ENCODE data around the gene SLC30A2. TPM values are rescaled to one million over a fixed set of nuclear protein-coding genes. Genes with fewer than 3 reads are reported as not detected.

SLC30A2 gene
- polyA plus RNA-seq, 3 donors: not detected

DNA sequence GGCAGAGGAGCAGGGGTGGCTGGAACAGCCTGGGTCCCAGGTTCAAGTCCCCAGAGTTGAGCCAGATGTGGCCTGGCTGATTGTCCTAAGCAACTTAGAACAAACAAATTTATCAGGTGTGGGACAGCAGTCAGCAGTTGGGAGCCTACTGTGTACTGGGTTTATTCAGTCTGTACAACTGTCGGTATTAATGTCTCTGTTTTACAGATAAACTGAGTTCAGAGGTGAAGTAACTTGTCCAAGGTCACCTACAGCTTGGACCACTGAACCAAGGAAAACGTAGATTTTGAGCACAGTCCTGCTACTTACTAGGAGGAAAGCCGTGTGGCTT, 36.1 kb upstream of the SLC30A2 start:
- 100% methylated on average over 1 of the region's 3 CpGs for WGBS (ENCODE audit: insufficient coverage)
- Histone ChIP-seq H3K79me2 (ENCODE audit: insufficient read depth, low read length) (no peaks in the 10 kb centered on the region), H3K9me3 (replicated peaks in 1 of 2; ENCODE audit: control insufficient read depth in 1 of 2, insufficient read depth in 1 of 2, low read length in 2 of 2) (no peaks in the 10 kb centered on the region), H3K36me3 (replicated peaks in 1 of 2; ENCODE audit: control insufficient read depth in 1 of 2, insufficient read depth in 2 of 2, low read length in 2 of 2) (no peaks in the 10 kb centered on the region), H3K9ac (ENCODE audit: insufficient read depth, low read length, poor library complexity, severe bottlenecking) (no peak overlapping the region), H3K4me1 (ENCODE audit: control insufficient read depth in 1 of 2, insufficient read depth in 2 of 2, low read length in 2 of 2) (no peaks in the 10 kb centered on the region), H3K27me3 (ENCODE audit: control insufficient read depth in 2 of 2, insufficient read depth in 2 of 2, low read length in 2 of 2) (peaks cover 0 to 3% of the 10 kb centered on the region in 2 donors), H3K27ac (ENCODE audit: low read depth in 1 of 2, low read length in 2 of 2) (no peak overlapping the region), H3K4me3 (replicated peaks in 1 of 3; ENCODE audit: low read depth in 2 of 3, low read length in 3 of 3) (no peak overlapping the region), H4K20me1 (ENCODE audit: insufficient read depth, low read length) (no peaks in the 10 kb centered on the region), H2AFZ (ENCODE audit: insufficient read depth, low read depth, low read length, poor library complexity, severe bottlenecking) (no peak overlapping the region), H3K4me2 (replicated peaks; ENCODE audit: extremely low read depth, low read length, poor library complexity, severe bottlenecking) (no peak overlapping the region)
- peaks cover 1% of the 10 kb centered on the region for H3K4me1 Mint-ChIP-seq
- H3K27ac Mint-ChIP-seq: no peak overlapping the region
- no peak overlapping the region for H3K4me3 Mint-ChIP-seq
- no peak for DNase-seq
- no peaks in the 10 kb centered on the region for H3K9me3 Mint-ChIP-seq
- intact Hi-C loops (cut with micrococcal nuclease): no loop called here
- H3K36me3 Mint-ChIP-seq: no peaks in the 10 kb centered on the region
- peaks cover 5 to 24% (median 18%) of the 10 kb centered on the region in 3 donors for H3K27me3 Mint-ChIP-seq (ENCODE audit: low read depth in 3 of 3)
- TF ChIP-seq, protein P1, sequence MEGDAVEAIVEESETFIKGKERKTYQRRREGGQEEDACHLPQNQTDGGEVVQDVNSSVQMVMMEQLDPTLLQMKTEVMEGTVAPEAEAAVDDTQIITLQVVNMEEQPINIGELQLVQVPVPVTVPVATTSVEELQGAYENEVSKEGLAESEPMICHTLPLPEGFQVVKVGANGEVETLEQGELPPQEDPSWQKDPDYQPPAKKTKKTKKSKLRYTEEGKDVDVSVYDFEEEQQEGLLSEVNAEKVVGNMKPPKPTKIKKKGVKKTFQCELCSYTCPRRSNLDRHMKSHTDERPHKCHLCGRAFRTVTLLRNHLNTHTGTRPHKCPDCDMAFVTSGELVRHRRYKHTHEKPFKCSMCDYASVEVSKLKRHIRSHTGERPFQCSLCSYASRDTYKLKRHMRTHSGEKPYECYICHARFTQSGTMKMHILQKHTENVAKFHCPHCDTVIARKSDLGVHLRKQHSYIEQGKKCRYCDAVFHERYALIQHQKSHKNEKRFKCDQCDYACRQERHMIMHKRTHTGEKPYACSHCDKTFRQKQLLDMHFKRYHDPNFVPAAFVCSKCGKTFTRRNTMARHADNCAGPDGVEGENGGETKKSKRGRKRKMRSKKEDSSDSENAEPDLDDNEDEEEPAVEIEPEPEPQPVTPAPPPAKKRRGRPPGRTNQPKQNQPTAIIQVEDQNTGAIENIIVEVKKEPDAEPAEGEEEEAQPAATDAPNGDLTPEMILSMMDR (IDR thresholded peaks at IDR 0.05): no peak

DNA sequence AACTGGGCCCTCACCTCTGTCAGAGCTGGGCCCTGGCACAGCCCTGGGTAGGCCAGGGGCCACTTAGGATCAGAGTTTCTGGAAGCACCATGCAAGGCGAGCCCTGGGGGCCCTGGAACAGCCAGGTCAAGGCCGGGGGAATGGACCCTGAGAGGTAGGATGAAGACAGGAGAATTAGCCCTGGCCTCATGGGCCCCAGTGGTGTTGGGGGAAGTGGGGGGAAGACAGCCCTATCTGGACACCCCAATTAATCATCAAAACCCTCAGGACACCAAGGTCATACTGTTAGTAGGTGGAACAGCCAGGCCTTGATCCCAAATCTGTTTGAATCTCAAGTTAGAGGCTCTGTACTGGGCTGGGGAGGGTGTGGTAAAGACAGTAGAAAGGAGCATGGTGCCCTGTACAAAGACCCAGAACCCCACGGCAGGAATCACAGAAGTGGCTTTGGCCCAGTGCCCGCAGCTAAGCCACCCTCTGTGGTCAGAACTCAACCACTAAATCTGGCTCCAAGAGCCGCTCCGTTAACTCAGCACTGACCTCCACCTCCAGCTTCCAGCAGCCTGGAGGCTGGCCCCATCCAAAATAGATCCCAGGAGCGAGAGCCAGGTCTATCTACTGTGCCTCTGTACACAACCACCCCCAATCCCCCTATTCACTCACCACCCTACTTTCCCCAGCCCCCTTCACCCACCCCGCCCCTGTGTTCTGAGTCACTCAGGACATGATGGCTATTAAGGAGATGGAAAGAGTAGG, 35.5 kb upstream of the SLC30A2 start:
- Mint-ChIP-seq H3K4me3 (no peak overlapping the region), H3K27ac (no peak overlapping the region), H3K27me3 (ENCODE audit: low read depth in 3 of 3) (peaks cover 5 to 26% (median 18%) of the 10 kb centered on the region in 3 donors), H3K4me1 (peaks cover 1% of the 10 kb centered on the region), H3K9me3 (peaks cover 0 to 3% (median 0%) of the 10 kb centered on the region in 7 donors), H3K36me3 (no peaks in the 10 kb centered on the region)
- TF ChIP-seq, protein P1 (IDR thresholded peaks at IDR 0.05): no peak
- no peak overlapping the region for H3K4me2 ChIP-seq (replicated peaks; ENCODE audit: extremely low read depth, low read length, poor library complexity, severe bottlenecking)
- no peaks in the 10 kb centered on the region for H4K20me1 ChIP-seq (ENCODE audit: insufficient read depth, low read length)
- no peaks in the 10 kb centered on the region for H3K79me2 ChIP-seq (ENCODE audit: insufficient read depth, low read length)
- DNase-seq: no peak
- H3K27ac ChIP-seq (ENCODE audit: low read depth in 1 of 2, low read length in 2 of 2): no peak overlapping the region
- peaks cover 0 to 3% of the 10 kb centered on the region in 2 donors for H3K27me3 ChIP-seq (ENCODE audit: control insufficient read depth in 2 of 2, insufficient read depth in 2 of 2, low read length in 2 of 2)
- H3K9ac ChIP-seq (ENCODE audit: insufficient read depth, low read length, poor library complexity, severe bottlenecking): no peak overlapping the region
- intact Hi-C loops (cut with micrococcal nuclease): no loop called here
- no peaks in the 10 kb centered on the region for H3K4me1 ChIP-seq (ENCODE audit: control insufficient read depth in 1 of 2, insufficient read depth in 2 of 2, low read length in 2 of 2)
- no peaks in the 10 kb centered on the region for H3K36me3 ChIP-seq (replicated peaks in 1 of 2; ENCODE audit: control insufficient read depth in 1 of 2, insufficient read depth in 2 of 2, low read length in 2 of 2)
- no peaks in the 10 kb centered on the region for H3K9me3 ChIP-seq (replicated peaks in 1 of 2; ENCODE audit: control insufficient read depth in 1 of 2, insufficient read depth in 1 of 2, low read length in 2 of 2)
- no peak overlapping the region for H3K4me3 ChIP-seq (replicated peaks in 1 of 3; ENCODE audit: low read depth in 2 of 3, low read length in 3 of 3)
- WGBS (ENCODE audit: insufficient coverage): 20% methylated on average over 5 of the region's 8 CpGs
- no peak overlapping the region for H2AFZ ChIP-seq (ENCODE audit: insufficient read depth, low read depth, low read length, poor library complexity, severe bottlenecking)

Data from CD14-positive monocyte (primary cell).